Measurements from ENCODE around the gene BUD13.
"Not testable (repeated sequence)": the region's sequence is repeated elsewhere in the genome, so short reads cannot be mapped to it uniquely, and the experiment has no call there.

BUD13 gene, protein sequence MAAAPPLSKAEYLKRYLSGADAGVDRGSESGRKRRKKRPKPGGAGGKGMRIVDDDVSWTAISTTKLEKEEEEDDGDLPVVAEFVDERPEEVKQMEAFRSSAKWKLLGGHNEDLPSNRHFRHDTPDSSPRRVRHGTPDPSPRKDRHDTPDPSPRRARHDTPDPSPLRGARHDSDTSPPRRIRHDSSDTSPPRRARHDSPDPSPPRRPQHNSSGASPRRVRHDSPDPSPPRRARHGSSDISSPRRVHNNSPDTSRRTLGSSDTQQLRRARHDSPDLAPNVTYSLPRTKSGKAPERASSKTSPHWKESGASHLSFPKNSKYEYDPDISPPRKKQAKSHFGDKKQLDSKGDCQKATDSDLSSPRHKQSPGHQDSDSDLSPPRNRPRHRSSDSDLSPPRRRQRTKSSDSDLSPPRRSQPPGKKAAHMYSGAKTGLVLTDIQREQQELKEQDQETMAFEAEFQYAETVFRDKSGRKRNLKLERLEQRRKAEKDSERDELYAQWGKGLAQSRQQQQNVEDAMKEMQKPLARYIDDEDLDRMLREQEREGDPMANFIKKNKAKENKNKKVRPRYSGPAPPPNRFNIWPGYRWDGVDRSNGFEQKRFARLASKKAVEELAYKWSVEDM

DNA sequence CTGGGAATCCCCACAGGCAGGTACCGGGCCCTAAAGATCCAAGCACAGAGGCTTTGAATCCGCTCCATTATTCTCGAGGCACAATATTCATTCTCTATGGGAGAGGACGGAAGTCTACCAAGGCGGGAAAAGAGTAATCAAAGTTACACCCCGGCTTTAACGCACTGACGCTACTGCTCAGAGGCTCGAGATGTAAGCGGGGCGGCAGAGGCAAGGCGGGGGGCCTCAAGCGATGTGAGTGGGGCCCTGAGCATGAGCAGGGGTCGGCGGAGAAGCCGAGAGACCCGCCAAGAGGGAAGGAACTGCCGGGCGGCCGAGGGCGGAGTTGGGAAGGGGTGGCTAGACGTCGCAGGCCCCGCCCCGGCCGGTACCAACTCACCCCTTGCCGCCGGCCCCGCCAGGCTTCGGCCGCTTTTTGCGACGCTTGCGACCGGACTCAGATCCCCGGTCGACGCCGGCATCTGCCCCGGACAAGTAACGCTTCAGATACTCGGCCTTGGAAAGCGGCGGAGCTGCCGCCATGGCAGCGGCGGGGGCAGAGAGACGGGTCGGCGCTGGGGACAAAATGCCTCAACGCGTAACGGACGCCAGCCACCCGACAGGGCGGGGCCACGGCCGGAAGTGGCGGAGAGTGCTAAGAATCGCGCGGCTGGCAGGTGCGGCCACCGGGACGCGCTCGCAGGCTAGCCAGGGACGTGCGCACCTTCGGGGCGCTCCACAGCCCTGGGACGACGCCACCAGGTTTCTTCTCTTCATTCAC is at the start of gene BUD13:
Gene BUD13, minus strand, starts transcription at position 545 of the 760 bp plus-strand sequence. Its CDS starts 23 bp downstream, at position 522.
- peak; percentile 98 for DNase-seq (ENCODE audit: low spot score)

DNA sequence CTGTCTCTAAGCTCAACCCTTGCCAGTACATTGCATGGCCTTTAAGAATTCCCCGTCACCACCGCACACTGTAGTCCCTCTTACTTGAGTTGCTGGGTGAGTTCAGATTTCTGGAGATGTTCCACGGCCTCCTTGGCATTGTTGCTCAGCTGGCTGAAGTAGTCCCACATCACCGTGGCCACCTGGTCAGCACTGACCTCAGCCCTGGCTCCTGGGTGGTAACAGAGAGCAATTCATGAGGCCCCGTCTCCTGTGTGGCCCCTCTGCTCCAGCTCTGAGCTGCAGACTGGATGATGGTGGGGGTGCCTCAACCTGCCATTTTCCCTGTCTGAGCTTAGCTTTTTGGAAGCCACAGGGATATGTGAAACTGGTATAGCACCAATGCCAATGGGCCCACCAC is 49.8 kb upstream of the BUD13 start:
- no peak for DNase-seq (ENCODE audit: low spot score)

DNA sequence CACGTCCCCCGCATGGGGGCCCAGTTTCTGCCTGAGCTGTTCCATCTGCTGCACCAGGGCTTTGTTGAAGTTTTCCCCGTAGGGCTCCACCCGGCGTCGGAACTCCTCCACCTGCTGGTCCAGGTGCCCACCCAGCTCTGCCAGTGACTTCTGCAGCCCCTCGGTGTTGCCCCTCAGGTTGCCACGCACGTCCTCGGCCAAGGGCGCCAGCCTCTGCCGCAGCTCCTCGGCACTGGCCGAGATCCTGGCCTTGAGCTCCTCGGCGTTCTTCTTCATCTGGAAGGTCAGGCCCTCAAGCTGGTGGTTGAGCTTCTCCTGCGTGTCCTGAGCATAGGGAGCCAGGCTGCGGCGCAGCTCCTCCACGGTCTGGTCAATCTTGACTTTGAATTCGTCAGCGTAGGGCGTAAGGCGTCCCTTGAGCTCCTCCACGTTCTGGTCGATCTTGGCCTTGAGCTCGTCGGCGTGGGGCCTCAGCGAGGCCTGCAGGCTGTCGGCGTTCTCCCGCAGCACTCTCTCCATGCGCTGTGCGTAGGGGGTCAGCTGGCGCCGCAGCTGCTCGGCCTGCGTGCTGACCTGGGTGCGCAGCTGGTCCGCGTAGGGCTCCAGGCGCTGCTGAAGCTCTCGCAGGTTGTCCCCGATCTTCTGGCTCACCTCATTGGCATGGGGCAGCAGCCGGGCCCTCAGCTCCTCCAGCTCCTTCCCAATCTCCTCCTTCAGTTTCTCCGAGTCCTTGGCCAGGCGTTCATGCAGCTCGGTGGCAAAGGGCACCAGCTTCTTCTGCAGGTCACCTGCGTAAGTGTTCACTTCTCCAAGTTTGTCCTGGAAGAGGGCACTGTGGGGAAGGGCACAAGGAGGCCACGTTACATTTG is 48.5 kb upstream of the BUD13 start:
- DNase-seq (ENCODE audit: low spot score): no peak

DNA sequence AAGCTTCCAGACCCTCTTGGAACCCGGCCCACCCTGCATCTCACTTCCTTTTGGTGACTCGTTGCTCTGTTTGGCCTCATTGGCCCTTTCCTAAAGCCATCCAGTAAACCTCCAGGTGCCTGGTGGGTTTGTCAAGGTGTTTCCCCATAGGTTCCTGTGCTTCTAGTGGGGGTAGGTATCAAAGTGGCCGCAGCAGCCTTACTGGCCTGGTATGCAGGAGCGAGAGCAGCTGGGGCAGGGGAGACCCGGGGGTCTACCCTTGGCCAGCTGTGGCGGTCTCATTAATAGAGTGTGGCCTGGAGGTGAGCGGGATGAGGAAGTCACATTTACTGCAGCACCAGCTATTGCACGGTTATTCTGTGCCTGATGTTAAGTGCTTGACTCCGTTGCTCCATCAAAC is 46.3 kb upstream of the BUD13 start:
- no peak for DNase-seq (ENCODE audit: low spot score)

DNA sequence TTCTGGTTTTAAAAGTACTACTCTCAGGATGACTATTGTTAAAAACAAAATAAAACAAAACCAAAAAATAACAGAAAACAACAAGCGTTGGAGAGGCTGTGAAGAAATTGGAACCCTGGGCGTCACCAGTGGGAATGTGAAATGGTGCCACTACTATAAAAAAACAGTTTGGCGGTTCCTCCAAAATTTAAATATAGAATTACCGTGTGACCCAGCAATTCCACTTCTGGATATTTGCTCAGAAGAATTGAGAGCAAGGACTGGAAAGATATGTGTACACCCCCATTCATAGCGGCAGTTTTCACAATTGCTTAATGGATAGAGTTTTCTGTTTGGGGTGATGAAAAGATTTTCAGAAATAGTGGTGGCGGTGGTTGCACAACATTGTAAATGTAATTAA is 41.7 kb upstream of the BUD13 start:
- no peak for DNase-seq (ENCODE audit: low spot score)

DNA sequence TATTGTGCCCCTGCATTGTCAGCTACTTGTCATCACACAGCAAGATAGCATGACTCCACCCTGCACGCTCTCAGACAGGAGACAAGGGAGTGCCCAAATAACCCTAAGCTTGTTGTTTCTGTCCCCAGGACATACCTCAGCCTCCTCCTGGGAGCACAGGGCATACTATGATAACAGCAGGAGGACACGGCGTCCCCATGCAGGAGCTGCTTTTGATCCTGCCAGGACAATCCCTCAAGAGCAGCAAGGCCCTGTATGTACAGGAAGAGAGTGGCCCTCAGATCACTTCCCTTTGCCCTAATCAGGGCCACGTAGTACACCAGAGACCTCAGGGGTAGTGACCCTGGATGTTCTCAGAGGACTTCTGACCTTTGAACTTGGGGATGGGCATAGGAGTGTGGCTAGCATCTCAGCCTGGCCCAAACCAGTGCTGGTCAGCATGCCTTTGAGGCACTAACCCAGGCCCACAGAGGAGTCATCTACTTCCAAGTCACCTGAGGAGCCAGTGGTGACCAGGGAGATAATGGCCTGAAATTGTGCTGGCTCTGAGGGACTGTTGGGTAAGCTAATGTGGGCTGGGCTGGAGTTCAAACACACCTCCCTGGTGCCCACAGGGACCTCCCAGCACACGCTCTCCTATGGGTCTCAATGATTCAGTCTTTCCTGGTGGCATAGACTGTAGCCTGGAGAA is 41.1 kb upstream of the BUD13 start:
- DNase-seq (ENCODE audit: low spot score): no peak

DNA sequence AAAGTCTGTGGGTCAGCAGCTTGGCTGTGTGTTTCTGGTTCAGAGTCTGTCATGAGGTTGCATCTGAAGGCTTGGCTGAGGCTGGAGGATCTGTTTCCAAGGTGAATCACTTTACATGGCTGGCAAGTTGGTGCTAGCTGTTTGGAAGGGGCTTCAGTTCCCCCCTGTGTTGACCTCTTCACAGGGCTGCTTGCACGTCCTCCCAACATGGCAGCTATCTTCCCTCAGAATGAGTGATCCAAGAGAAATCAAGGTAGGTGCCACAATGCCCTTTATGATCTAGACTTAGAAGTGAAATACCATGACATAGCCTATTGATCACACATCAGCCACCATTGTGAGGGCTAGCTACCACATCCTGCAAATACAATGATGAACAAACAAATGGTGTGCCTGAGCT is 40.4 kb upstream of the BUD13 start:
- DNase-seq (ENCODE audit: low spot score): no peak

DNA sequence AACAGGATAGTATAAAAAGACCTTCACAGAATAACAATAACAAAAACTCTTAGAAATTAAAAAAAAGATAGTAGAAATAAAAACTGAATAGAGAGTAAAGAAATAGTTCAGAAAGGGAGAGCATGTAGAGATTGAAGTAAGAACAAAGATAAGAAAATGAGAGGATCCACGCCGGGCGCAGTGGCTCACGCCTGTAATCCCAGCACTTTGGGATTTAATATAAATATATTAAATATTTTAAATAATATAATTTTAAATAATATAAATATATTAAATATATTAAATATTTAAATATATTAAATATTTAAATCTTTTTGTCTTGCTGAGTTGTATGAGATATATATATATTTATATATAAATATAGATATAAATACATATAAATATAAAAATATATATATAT is 39.3 kb upstream of the BUD13 start:
- DNase-seq (ENCODE audit: low spot score): no peak

DNA sequence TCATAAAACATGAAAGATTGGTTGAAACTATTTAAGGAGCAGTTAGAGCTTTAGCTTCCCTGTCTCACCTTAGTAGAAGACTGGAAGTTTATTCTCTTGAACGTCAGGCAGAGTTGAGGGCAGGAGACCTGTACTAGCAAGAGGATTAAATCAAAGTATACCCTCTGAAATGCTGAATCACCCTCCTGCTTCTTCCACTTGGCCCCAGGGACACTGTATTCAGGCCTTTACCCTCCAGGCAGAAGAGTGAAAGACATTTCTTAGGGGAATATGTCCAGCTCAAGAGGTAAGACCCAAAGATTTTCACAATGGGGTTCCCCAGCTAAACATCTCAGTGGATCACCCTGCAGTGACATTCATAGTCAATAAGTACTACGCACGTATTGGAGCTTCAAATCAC is 38.4 kb upstream of the BUD13 start:
- DNase-seq (ENCODE audit: low spot score): no peak

DNA sequence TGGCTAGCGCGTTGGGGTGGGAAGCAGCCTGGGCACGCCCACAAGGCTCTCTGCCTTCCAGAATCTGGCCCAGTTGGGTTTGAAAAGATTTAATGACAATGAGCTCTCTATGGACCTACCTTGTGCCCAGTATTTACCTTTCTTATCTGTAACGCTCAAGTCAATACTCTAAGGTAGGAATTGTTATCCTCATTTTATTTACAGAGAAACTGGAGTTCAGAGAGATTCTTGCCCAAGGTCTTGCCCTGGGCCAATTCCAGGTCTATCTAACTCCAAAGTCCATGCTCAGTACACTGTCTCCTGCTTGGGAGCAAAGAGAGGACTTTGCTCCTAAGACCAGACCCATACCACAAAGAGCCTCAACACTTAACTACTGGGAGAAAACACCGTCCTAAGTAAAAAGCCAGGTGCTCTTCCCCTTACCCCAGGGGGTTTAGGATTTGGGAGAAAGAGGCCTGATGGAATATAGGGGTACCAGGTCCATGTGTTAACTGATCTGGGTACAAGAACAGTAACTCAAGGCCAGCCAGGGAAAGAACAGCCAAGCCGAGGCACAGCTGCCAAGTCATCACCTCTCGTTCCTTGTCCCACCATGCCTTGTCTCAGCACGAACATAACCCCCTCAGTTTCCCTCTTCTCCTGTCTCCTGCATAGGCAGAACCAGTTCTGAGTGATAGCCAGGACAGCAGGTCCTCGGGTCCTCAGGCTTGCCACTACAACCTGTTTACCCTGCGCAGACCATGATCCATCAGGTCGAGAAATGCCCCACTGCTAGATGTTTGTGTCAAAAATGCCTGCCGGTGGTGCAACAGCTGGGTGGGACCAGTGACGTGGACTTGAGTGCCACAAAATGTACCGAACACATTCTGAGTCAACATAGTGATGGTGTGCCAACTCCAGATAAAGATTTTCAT is 35.7 kb upstream of the BUD13 start:
- no peak for DNase-seq (ENCODE audit: low spot score)

DNA sequence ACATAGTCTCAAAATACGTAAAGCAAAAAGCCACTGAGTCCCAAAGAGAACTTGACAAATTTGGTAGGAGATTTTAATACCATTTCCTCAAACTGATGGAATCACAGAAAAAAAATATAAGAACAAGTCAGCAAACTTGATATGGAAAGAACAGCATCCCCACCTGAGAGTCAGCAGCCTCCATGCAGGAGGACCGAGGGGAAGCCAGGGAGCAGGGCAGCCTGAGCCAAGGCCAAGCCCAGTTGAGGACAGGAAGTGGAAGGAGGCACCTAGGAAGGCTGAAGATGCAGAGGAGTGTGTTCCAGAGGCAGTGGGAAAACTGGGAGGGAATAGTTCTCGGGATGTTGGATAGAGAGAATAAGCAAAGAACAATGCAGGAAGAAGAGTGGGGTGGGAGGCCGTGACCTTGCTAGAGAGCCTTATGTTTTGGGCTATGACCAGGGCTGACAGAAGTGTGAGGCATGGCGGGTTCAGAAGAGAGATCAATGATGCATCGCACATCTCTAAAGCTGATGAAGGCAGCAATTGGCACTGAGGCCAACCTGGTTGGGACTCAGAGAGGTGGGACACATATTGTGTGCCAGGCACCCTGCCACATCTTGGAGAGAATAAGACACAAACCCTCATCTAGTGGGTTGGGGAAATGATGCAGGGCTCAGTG is 34.9 kb upstream of the BUD13 start:
- no peak for DNase-seq (ENCODE audit: low spot score)

DNA sequence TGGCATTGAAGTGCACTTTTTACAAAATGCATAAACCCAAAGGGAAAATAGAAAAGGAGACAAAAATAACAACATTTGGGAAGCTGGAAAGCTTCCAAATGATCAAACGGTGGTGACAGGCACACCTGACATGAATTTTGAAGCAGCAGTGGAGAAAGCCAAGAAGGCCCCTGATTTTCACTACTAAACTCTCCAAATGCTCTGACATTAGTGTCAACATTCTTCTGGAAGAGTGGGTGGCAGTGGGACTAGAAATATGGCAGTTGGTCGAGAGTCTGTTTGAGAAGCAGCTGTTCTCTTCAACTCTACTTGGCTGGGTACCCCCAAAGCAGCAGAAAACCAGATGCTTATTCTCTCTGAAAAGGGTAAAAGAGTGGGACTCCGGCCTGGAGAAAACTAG is 31.2 kb upstream of the BUD13 start:
- no peak for DNase-seq (ENCODE audit: low spot score)

DNA sequence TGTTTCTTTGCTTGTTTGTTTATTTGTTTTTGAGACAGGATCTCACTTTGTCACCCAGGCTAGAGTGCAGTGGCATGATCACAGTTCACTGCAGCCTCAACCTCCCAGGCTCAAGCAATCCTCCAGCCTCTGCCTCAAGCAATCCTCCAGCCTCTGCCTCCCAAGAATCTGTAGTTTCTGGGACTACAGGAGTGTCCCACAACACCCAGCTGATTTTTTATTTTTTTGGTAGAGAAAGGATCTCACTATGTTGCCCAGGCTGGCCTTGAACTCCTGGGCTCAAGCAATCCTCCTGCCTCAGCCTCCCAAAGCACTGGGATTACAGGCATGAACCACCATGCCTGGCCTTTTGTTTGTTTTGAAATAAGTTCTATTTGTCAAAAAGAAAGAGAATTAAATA is 28.9 kb upstream of the BUD13 start:
- not testable (repeated sequence) for DNase-seq (ENCODE audit: low spot score)

DNA sequence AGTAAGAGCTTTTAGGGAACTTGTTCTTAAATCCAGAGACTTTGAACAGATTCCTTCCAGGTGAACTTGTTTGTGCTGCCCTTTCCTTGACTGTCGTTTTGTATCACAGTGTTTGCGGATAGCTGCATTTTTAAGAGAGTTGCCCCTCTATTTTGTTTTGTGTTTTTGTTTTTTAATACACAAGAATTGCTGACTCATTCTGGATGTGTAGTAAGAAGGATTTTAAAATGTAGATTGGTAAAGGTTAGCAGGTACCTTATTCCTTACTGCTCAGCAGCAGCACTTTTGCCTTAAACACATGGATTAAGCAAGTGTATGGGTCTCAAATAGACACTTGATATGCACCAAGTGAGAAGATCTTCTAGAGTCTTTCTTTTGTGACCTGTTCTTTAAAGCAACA is 27.8 kb upstream of the BUD13 start:
- no peak for DNase-seq (ENCODE audit: low spot score)

DNA sequence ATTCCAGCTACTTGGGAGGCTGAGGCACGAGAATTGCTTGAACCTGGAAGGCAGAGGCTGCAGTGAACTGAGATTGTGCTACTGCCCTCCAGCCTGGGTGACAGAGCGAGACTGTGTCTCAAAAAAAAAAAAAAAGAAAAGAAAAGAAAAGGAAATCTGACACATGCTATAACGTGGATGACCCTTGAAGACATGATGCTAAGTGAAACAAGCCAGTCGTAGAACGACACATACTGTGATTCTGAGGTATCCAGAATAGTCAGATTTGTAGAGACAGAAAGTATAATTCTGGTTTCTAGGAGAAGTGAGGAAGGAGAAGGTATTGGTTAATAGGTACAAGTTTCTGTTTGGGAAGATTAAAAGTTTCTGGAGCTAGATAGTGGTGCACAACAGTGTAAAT is 25.6 kb upstream of the BUD13 start:
- DNase-seq (ENCODE audit: low spot score): no peak

DNA sequence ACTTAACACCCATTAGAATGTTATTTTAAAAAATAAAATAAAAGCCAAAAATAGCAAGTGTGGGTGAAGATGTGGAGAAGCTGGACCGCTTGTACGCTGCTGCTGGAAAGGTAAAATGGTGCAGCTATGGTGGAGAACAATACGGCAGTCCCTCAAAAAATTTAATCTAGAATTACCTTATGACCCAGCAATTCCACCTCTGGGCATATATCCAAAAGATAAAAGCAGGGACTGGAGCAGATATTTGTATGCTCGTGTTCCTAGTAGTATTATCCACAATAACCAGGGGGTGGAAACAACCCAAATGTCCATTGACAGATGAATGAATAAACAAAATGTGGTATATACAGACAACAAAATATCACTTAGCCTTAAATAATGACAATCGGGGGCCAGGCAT is 25.0 kb upstream of the BUD13 start:
- DNase-seq (ENCODE audit: low spot score): no peak

DNA sequence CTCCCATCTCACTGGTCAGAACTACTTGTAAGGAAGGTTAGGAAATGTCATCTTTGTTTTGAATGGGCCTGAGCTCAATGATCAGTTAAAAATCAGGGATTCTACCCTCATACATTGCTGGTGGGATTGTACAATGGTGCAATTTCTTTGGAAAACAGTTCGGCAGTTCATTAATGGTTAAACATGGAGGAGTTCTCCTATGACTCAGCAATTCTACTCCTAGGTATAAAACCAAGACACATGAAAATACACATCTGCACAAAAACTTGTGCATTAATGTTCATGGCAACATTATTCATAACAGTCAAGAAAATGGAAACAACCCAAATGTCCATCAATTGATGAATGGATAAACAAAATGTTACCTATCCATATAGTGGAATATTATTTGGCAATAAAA is 23.8 kb upstream of the BUD13 start:
- DNase-seq (ENCODE audit: low spot score): no peak

DNA sequence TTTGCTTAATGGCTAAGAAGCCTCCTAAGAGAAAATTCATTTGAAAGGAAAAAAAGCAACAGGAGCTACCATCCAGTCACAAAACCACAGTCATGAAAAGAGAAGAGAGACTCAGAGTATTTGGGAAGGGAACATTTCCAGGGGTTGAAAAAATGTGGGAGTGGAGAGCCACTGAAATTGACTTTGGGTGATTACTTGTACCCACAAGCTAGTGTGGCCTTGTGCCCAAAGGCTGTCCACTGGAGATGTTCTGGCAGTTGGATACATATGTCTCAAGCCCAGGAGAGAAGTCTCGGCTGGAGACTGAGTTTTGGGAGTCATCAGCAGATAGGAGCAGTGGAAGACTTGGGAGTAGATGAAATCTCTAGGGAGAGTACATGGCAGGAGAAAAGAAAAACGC is 22.1 kb upstream of the BUD13 start:
- DNase-seq (ENCODE audit: low spot score): no peak

DNA sequence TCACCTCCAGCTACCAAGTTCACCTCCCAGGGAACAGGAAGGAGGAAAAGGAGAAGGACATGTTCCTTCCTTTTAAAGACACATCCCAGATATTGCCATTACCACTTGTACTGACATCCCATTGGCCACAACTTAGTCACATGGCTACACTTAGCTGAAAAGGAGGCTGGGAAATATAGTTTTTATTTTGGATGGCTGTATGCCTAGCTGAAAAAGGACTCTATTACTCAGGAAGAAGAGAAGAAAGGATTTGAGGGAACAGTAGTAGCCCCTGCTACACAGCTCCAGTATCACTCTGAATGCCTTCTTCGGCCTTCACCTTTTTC is 20.9 kb upstream of the BUD13 start:
- no peak for DNase-seq (ENCODE audit: low spot score)
